Fibroblast of the aortic adventitia (primary cell): ENCODE measurements around the gene EML4. TPM values are rescaled to one million over a fixed set of nuclear protein-coding genes. Genes with fewer than 3 reads are reported as not detected.

Source experiments
- DNase-seq: peaks from one replicate; pipeline ENCODE4 v3.0.0-alpha.2; 2010; ENCODE audit warnings: low read depth
- H3K4me3 ChIP-seq: 2 replicates; pipeline ENCODE4 v1.5.1; 2011; ENCODE audit warnings: low read depth, mild to moderate bottlenecking, control low read depth, low read length, moderate library complexity
- CTCF ChIP-seq: IDR thresholded peaks from 2 replicates; pipeline ENCODE4 v1.5.1; 2011; ENCODE audit warnings: mild to moderate bottlenecking, low read length, control low read depth, inconsistent platforms; ENCODE audit not compliant: insufficient read depth
- total RNA-seq: library from RNA; depleted of rRNA; stranded (reverse); fragments of >200 nt; gene quantifications from 2 replicates; pipeline ENCODE4 v1.2.3, GENCODE V29; 2012; ENCODE audit warnings: low replicate concordance

Gene EML4
- total RNA-seq, 1 donor, result 50.9 TPM

- DNase-seq, result no peak
- TF ChIP-seq CTCF, result no peak
- H3K4me3 ChIP-seq, result no peak overlapping the region
Observed at GRCh38 chr2:42178335-42178734, 9.2 kb downstream of the EML4 start.

GRCh38 chr2:42180300-42180699 lies 11.1 kb downstream of the EML4 start:
- no peak for TF ChIP-seq CTCF
- peak; percentile 62 for DNase-seq
- H3K4me3 ChIP-seq, result no peak overlapping the region

- H3K4me3 ChIP-seq, result no peak overlapping the region
- no peak for TF ChIP-seq CTCF
- DNase-seq, result no peak
Observed at GRCh38 chr2:42182654-42183308, 13.6 kb downstream of the EML4 start.

GRCh38 chr2:42183775-42184174 lies 14.6 kb downstream of the EML4 start:
- no peak for DNase-seq
- no peak overlapping the region for H3K4me3 ChIP-seq
- TF ChIP-seq CTCF, result no peak

- TF ChIP-seq CTCF, result no peak
- no peak for DNase-seq
- no peak overlapping the region for H3K4me3 ChIP-seq
Observed at GRCh38 chr2:42184346-42184745, 15.2 kb downstream of the EML4 start.

- TF ChIP-seq CTCF, result no peak
- DNase-seq, result peak; percentile 57
- no peak overlapping the region for H3K4me3 ChIP-seq
Observed at GRCh38 chr2:42185220-42185921, 16.2 kb downstream of the EML4 start.
